ENCODE data around the gene LAMTOR1. TPM values are rescaled to one million over a fixed set of nuclear protein-coding genes. Genes with fewer than 3 reads are reported as not detected.

The LAMTOR1 gene
- total and polyA plus RNA-seq, 2 of the 8 experiments (the other 6 are each of a cell fraction or from before 2014, with no cell fraction given), result 82.1 to 160 TPM

DNA sequence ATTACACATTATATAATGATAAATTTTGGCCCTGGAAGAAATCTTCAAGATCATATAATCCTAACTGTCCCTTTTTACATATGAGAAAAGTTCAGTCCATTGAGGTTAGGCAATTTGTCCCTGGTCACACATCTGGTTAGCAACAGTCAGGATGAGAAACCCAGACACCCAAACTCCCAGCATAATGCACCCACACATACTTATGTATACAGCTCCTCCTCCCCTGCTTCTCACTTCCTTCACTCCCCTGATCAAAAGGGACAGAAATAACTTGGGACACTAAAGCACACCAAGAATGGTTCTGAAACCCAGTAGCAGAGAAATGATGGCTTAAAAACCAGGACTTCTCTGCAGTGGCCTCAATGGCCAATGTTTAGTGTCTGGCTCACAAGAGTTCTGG, 33.9 kb downstream of the LAMTOR1 start:
- ChIA-PET POLR2A (ENCODE audit: partially characterized antibody) (interaction anchor here (1.4 to 2.6 kb wide), 4 partner anchors 10 to 43 kb away, joined by 3 to 8 read pairs (median 4); partner anchors contain the start of gene ANAPC15), CTCF (ENCODE audit: partially characterized antibody) (interaction anchor here (1.5 to 2.3 kb wide), 2 partner anchors 21 to 55 kb away, joined by 3 to 8 read pairs; no protein-coding TSS in a partner anchor)
- Histone ChIP-seq H3K27me3 (replicated peaks in 1 of 4; ENCODE audit: control insufficient read depth in 3 of 4, extremely low read depth in 1 of 4, insufficient read depth in 3 of 4, low read length in 3 of 4) (no peaks in the 10 kb centered on the region), H3K4me2 (ENCODE audit: insufficient read depth in 1 of 2, low read depth in 2 of 2, low read length in 2 of 2) (no peak overlapping the region), H3K9ac (replicated peaks in 1 of 4; ENCODE audit: extremely low read depth in 1 of 4, low read depth in 3 of 4, low read length in 3 of 4) (no peak overlapping the region), H4K5ac (ENCODE audit: insufficient read length, low read depth, low read length) (no peak overlapping the region), H2BK15ac (ENCODE audit: low read length) (no peak overlapping the region), H3K23ac (ENCODE audit: insufficient read length) (no peak overlapping the region), H3K23me2 (ENCODE audit: low read depth, low read length) (no peaks in the 10 kb centered on the region), H3K36me3 (ENCODE audit: control insufficient read depth in 2 of 4, insufficient read depth in 4 of 4, low read length in 3 of 4) (peaks cover 0 to 21% (median 5%) of the 10 kb centered on the region in 4 experiments; a peak in 4 of 8 replicates), H3K56ac (replicated peaks; ENCODE audit: insufficient read length, low read depth, low read length) (no peak overlapping the region), H2BK20ac (ENCODE audit: low read length) (no peak overlapping the region), H4K91ac (replicated peaks; ENCODE audit: insufficient read length, low read length) (no peak overlapping the region), H3K18ac (ENCODE audit: extremely low read depth, low read length) (no peak overlapping the region), H4K8ac (ENCODE audit: extremely low read depth, insufficient read depth, low read length) (no peak overlapping the region), H3K4me1 (replicated peaks in 1 of 4; ENCODE audit: control insufficient read depth in 3 of 4, insufficient read depth in 4 of 4, low read length in 3 of 4) (peaks cover 0 to 6% (median 2%) of the 10 kb centered on the region in 4 experiments; a peak in 3 of 7 replicates), H3K27ac (ENCODE audit: low read depth, low read length) (no peak overlapping the region), H4K20me1 (replicated peaks in 1 of 2; ENCODE audit: control insufficient read depth in 1 of 2, insufficient read depth in 2 of 2, low read length in 2 of 2) (peaks cover 3 to 14% of the 10 kb centered on the region in 2 experiments), H2AK5ac (ENCODE audit: low read depth, low read length) (no peak overlapping the region), H2AFZ (ENCODE audit: low read length) (no peak overlapping the region), H3K4me3 (ENCODE audit: extremely low read depth in 1 of 4, insufficient read depth in 2 of 4, low read depth in 3 of 4, low read length in 4 of 4) (no peak overlapping the region), H2BK12ac (ENCODE audit: low read depth, low read length) (no peak overlapping the region), H3K4ac (replicated peaks; ENCODE audit: insufficient read length, low read depth, low read length) (no peak overlapping the region), H3K9me3 (ENCODE audit: insufficient read depth in 2 of 2, low read depth in 1 of 2, low read length in 1 of 2) (no peaks in the 10 kb centered on the region), H2BK5ac (ENCODE audit: low read depth, low read length) (no peak overlapping the region), H3K79me2 (ENCODE audit: control insufficient read depth in 1 of 2, insufficient read depth in 2 of 2, low read length in 2 of 2) (peaks cover 6 to 79% of the 10 kb centered on the region in 2 experiments), H3K14ac (ENCODE audit: insufficient read length) (no peak overlapping the region), H3K79me1 (ENCODE audit: low read depth, low read length) (peaks cover 6% of the 10 kb centered on the region; the same call in 1 of the 2 replicates), H2BK120ac (replicated peaks; ENCODE audit: low read depth, low read length) (no peak overlapping the region)
- FAIRE-seq, result no peak
- DNase-seq (ENCODE audit: low read depth in 1 of 2, low spot score in 2 of 2), result no peak
- TF ChIP-seq, protein P1, sequence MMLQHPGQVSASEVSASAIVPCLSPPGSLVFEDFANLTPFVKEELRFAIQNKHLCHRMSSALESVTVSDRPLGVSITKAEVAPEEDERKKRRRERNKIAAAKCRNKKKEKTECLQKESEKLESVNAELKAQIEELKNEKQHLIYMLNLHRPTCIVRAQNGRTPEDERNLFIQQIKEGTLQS (IDR thresholded peaks at IDR 0.05; ENCODE audit: insufficient read depth, low read depth, low read length), result no peak
- TF ChIP-seq RBBP5 (IDR thresholded peaks at IDR 0.05; ENCODE audit: borderline replicate concordance, low read depth, low read length) (no peak), RAD21 (IDR thresholded peaks at IDR 0.05 in 1 of 2, conservative IDR thresholded peaks at IDR 0.05 in 1 of 2; ENCODE audit: low read depth in 2 of 2, low read length in 2 of 2) (no peak), BACH1 (IDR thresholded peaks at IDR 0.05; ENCODE audit: low read length) (no peak), SIX5 (IDR thresholded peaks at IDR 0.05; ENCODE audit: low read depth, low read length) (no peak), TAF7 (optimal IDR thresholded peaks at IDR 0.05; ENCODE audit: borderline replicate concordance, low read depth, low read length) (no peak), CREB1 (IDR thresholded peaks at IDR 0.05) (no peak)
